B cell (primary cell): ENCODE results near the gene UQCRH. TPM values are rescaled to one million over a fixed set of nuclear protein-coding genes. Genes with fewer than 3 reads are reported as not detected.
"Not testable (repeated sequence)": the region's sequence is repeated elsewhere in the genome, so short reads cannot be mapped to it uniquely, and the experiment has no call there.

Experiments
- ATAC-seq: fragments of 200-7000 bp; cut with Tn5 transposase; one replicate; pipeline ENCODE4 v1.10.0; 2021; ENCODE audit warnings: low read depth, mild to moderate bottlenecking, moderate number of reproducible peaks, moderate library complexity
- CTCF ChIA-PET: fragments of 350-600 bp; sonication (Branson Sonifier 250); formaldehyde crosslinking; loops from one replicate; lab custom pipeline; 2021; ENCODE audit warnings: antibody characterized with exemption, inconsistent platforms; lab: Charles Lee
- POLR2A ChIA-PET: fragments of 350-600 bp; sonication (Branson Sonifier 250); formaldehyde crosslinking; loops from one replicate; lab custom pipeline; 2021; ENCODE audit warnings: antibody characterized with exemption; lab: Charles Lee
- DNase-seq: peaks from one replicate; pipeline ENCODE4 v3.0.0; 2013
- H2AFZ ChIP-seq: 2 replicates; pipeline ENCODE4 v1.6.1; 2012; ENCODE audit warnings: mild to moderate bottlenecking, low read depth, low read length; ENCODE audit not compliant: insufficient read depth, poor library complexity, severe bottlenecking
- H3K27ac ChIP-seq, 2 donors: 1 replicate in 1 of 2; 2 replicates in 1 of 2; pipeline ENCODE4 v1.5.1; 2012 to 2013; ENCODE audit warnings: low read length in 2 of 2, mild to moderate bottlenecking in 2 of 2, moderate library complexity in 1 of 2
- H3K27me3 ChIP-seq, 4 experiments: fragments of 200-600 bp in 1 of 4; sonication (generic) in 1 of 4; replicated peaks in 1 of 4; 1 replicate in 2 of 4; 2 replicates in 2 of 4; pipeline versions ENCODE4 v1.6.1 to v1.7.0; 2013 to 2016; ENCODE audit warnings: low read length in 3 of 4, mild to moderate bottlenecking in 2 of 4, mixed read lengths in 1 of 4, moderate library complexity in 1 of 4; ENCODE audit not compliant: insufficient read depth in 4 of 4, control insufficient read depth in 3 of 4; ENCODE audit errors: control extremely low read depth in 1 of 4
- H3K36me3 ChIP-seq, 2 experiments: replicated peaks in 1 of 2; 1 replicate in 1 of 2; 2 replicates in 1 of 2; pipeline versions ENCODE4 v1.6.1 to v1.7.1; 2013; ENCODE audit warnings: low read length in 1 of 2; ENCODE audit not compliant: insufficient read depth in 2 of 2, control insufficient read depth in 1 of 2; ENCODE audit errors: control extremely low read depth in 1 of 2, extremely low read depth in 1 of 2
- H3K4me1 ChIP-seq, 2 donors: fragments of 200-600 bp in 1 of 2; sonication (generic) in 1 of 2; 1 replicate in 1 of 2; 2 replicates in 1 of 2; pipeline versions ENCODE4 v1.5.1 to v1.6.1; 2013 to 2017; ENCODE audit warnings: low read length in 2 of 2; ENCODE audit not compliant: control insufficient read depth in 2 of 2, insufficient read depth in 2 of 2
- H3K4me2 ChIP-seq: replicated peaks from 2 replicates; pipeline ENCODE3; 2012; ENCODE audit warnings: mild to moderate bottlenecking, low read depth, low read length; ENCODE audit not compliant: poor library complexity, severe bottlenecking
- H3K4me3 ChIP-seq, 5 experiments: fragments of 200-600 bp in 1 of 5; sonication (generic) in 1 of 5; 1 replicate in 3 of 5; 2 replicates in 2 of 5; pipeline versions ENCODE4 v1.5.1 to v1.7.0; 2011 to 2016; ENCODE audit warnings: low read length in 4 of 5, mild to moderate bottlenecking in 4 of 5, low read depth in 2 of 5, control low read depth in 1 of 5, moderate library complexity in 1 of 5; ENCODE audit not compliant: insufficient read depth in 1 of 5; ENCODE audit errors: control extremely low read depth in 1 of 5, extremely low read depth in 1 of 5
- H3K79me2 ChIP-seq: fragments of 200-600 bp; sonication (generic); one replicate; pipeline ENCODE4 v1.6.0; 2016; ENCODE audit warnings: low read length; ENCODE audit not compliant: control insufficient read depth, insufficient read depth
- H3K9ac ChIP-seq: fragments of 200-600 bp; sonication (generic); 2 replicates; pipeline ENCODE4 v1.6.1; 2017; ENCODE audit warnings: mild to moderate bottlenecking, low read length, moderate library complexity
- H3K9me3 ChIP-seq, 3 donors: one replicate each; pipeline versions ENCODE4 v1.6.1 to v1.7.1; 2013; ENCODE audit warnings: low read length in 2 of 3; ENCODE audit not compliant: control insufficient read depth in 2 of 3, insufficient read depth in 1 of 3; ENCODE audit errors: control extremely low read depth in 1 of 3
- H4K20me1 ChIP-seq: 2 replicates; pipeline ENCODE4 v1.6.0; 2012; ENCODE audit warnings: mild to moderate bottlenecking, low read length; ENCODE audit not compliant: insufficient read depth, control insufficient read depth, poor library complexity, severe bottlenecking
- H3K27ac Mint-ChIP-seq: one replicate; pipeline ENCODE4 v1.8.0; 2021; ENCODE audit warnings: mixed read lengths
- H3K27me3 Mint-ChIP-seq: one replicate; pipeline ENCODE4 v1.8.0; 2021; ENCODE audit warnings: mixed read lengths
- H3K4me1 Mint-ChIP-seq: one replicate; pipeline ENCODE4 v1.8.0; 2021; ENCODE audit warnings: mixed read lengths
- H3K4me3 Mint-ChIP-seq: one replicate; pipeline ENCODE4 v1.8.0; 2021; ENCODE audit warnings: mixed read lengths
- H3K9me3 Mint-ChIP-seq: one replicate; pipeline ENCODE4 v1.8.0; 2022; ENCODE audit warnings: mixed read lengths; ENCODE audit not compliant: insufficient read depth
- WGBS: methylation state at CpG from one replicate; pipeline ENCODE4 v1.1.5; 2013; ENCODE audit warnings: missing lambda C conversion rate; ENCODE audit not compliant: insufficient coverage; 5-methylcytosine and 5-hydroxymethylcytosine counted together
- intact Hi-C: fragments of 100-400 bp; cut with micrococcal nuclease; formaldehyde crosslinking; loops from one replicate; pipeline ENCODE4 v1.10.0; 2022
- polyA plus RNA-seq: library from polyadenylated mRNA; depleted of rRNA; stranded (reverse); fragments of >200 nt; gene quantifications from 2 replicates; pipeline ENCODE4 v1.2.3, GENCODE V29; 2012
- total RNA-seq, 2 donors: library from RNA; stranded (reverse); fragments of 120-200 nt in 1 of 2; gene quantifications; 1 replicate in 1 of 2; 2 replicates in 1 of 2; pipeline versions ENCODE4 v1.2.3 to v1.2.4, GENCODE V29; 2013 to 2022

Gene UQCRH
- total and polyA plus RNA-seq, 2 donors (not counting 1 experiment from before 2014, with no cell fraction given) = 146 to 310 TPM

GRCh38 chr1:46330381-46330780 is 26.9 kb downstream of the UQCRH start:
- ATAC-seq, H3K4me3 ChIP-seq, DNase-seq, H3K27ac ChIP-seq, H3K27me3 Mint-ChIP-seq, H3K27me3 ChIP-seq, H3K9me3 ChIP-seq, H3K9ac ChIP-seq, POLR2A ChIA-PET, CTCF ChIA-PET, H4K20me1 ChIP-seq, H3K9me3 Mint-ChIP-seq, H3K36me3 ChIP-seq, H3K79me2 ChIP-seq, intact Hi-C loops, H3K4me3 Mint-ChIP-seq, H3K4me2 ChIP-seq, H2AFZ ChIP-seq: not testable (repeated sequence)
- Mint-ChIP-seq H3K27ac (peak overlapping the region; percentile 78), H3K4me1 (peaks cover 47% of the 10 kb centered on the region)
- H3K4me1 ChIP-seq = peaks cover 21 to 32% of the 10 kb centered on the region in 2 donors
- 100% methylated on average over 2 of the region's 2 CpGs for WGBS

- intact Hi-C loops = loop anchor here (1.0 to 2.0 kb wide), 3 partner anchors 8 to 29 kb away; partner anchors contain the start of genes LRRC41, NSUN4 and UQCRH
- not testable (repeated sequence) for H4K20me1 ChIP-seq, H3K9me3 ChIP-seq, H3K9me3 Mint-ChIP-seq, H3K79me2 ChIP-seq, H3K36me3 ChIP-seq, H3K27me3 ChIP-seq, H3K27me3 Mint-ChIP-seq
- H3K4me3 Mint-ChIP-seq = peak overlapping the region; percentile 82
- ChIA-PET POLR2A (interaction anchor here (0.5 kb wide), 1 partner anchor 14 kb away, joined by 4 read pairs; no protein-coding TSS in a partner anchor), CTCF (interaction anchor here (2.1 to 4.5 kb wide), 3 partner anchors 16 to 31 kb away, joined by 6 to 59 read pairs (median 15); partner anchors contain the start of genes LRRC41 and UQCRH)
- H3K27ac ChIP-seq = peak overlapping the region; percentile 78 to 86
- ATAC-seq (peak; percentile 55), DNase-seq (peak; percentile 67)
- H3K9ac ChIP-seq = peak overlapping the region; percentile 13
- WGBS = 69% methylated on average over 16 of the region's 24 CpGs
- H3K4me1 Mint-ChIP-seq = peaks cover 33% of the 10 kb centered on the region
- peaks cover 20 to 28% of the 10 kb centered on the region in 2 donors for H3K4me1 ChIP-seq
- H2AFZ ChIP-seq = peak overlapping the region; percentile 73
- peak overlapping the region in 1 of 5 experiments; percentile 7 for H3K4me3 ChIP-seq
- H3K27ac Mint-ChIP-seq = peak overlapping the region; percentile 97
- H3K4me2 ChIP-seq = peak overlapping the region; percentile 36
Observed at GRCh38 chr1:46331786-46332540, 28.5 kb downstream of the UQCRH start.
